ENCODE data around the gene PRKX. TPM values are rescaled to one million over a fixed set of nuclear protein-coding genes. Genes with fewer than 3 reads are reported as not detected.
"Not testable (repeated sequence)": the region's sequence is repeated elsewhere in the genome, so short reads cannot be mapped to it uniquely, and the experiment has no call there.

Gene PRKX
- total and polyA plus RNA-seq, 12 donors: 1.7 to 10.1 (median 2.8) TPM

- intact Hi-C loops (cut with DNase I): loop anchor here in 5 of 10 donors (10.0 kb wide), 2 partner anchors 522 to 762 kb away; no protein-coding TSS in a partner anchor
- no peaks in the 10 kb centered on the region for H3K4me1 ChIP-seq
- peaks cover 0 to 36% (median 0%) of the 10 kb centered on the region in 9 donors for H3K36me3 ChIP-seq
- H3K9me3 ChIP-seq: no peaks in the 10 kb centered on the region
- no peaks in the 10 kb centered on the region for H3K27me3 ChIP-seq
- H3K4me3 ChIP-seq: no peak overlapping the region
- TF ChIP-seq CTCF (IDR thresholded peaks at IDR 0.05): no peak
- 96% methylated on average over 4 of the region's 4 CpGs for WGBS, 2 donors
- DNase-seq (no peak), ATAC-seq (no peak)
- H3K27ac ChIP-seq: no peak overlapping the region
Observed at GRCh38 chrX:3636803-3637202, 76.6 kb downstream of the PRKX start.

GRCh38 chrX:3631196-3631595 is 82.3 kb downstream of the PRKX start:
- no peak for DNase-seq
- no peak for ATAC-seq
- Histone ChIP-seq H3K9me3 (no peaks in the 10 kb centered on the region), H3K4me3 (no peak overlapping the region), H3K4me1 (no peaks in the 10 kb centered on the region), H3K36me3 (peaks cover 0 to 53% (median 0%) of the 10 kb centered on the region in 9 donors), H3K27me3 (no peaks in the 10 kb centered on the region), H3K27ac (no peak overlapping the region)
- no peak for TF ChIP-seq CTCF (IDR thresholded peaks at IDR 0.05)
- 89 to 95% methylated on average over 3 of the region's 3 CpGs for WGBS, 2 donors
- intact Hi-C loops (cut with DNase I): loop anchor here in 5 of 10 donors (10.0 kb wide), 2 partner anchors 516 to 756 kb away; no protein-coding TSS in a partner anchor

GRCh38 chrX:3627594-3627993 is 85.9 kb downstream of the PRKX start:
- no peak for TF ChIP-seq CTCF (IDR thresholded peaks at IDR 0.05)
- no peak overlapping the region for H3K27ac ChIP-seq
- intact Hi-C loops (cut with DNase I): no loop called here

GRCh38 chrX:3621414-3621813 is 92.0 kb downstream of the PRKX start:
- intact Hi-C loops (cut with DNase I): no loop called here
- 80 to 86% methylated on average over 6 of the region's 6 CpGs for WGBS, 2 donors
- no peak overlapping the region for H3K27ac ChIP-seq
- DNase-seq (no peak), ATAC-seq (no peak)
- no peaks in the 10 kb centered on the region for H3K27me3 ChIP-seq
- H3K4me1 ChIP-seq: no peaks in the 10 kb centered on the region
- peaks cover 0 to 79% (median 0%) of the 10 kb centered on the region in 9 donors for H3K36me3 ChIP-seq
- no peak overlapping the region for H3K4me3 ChIP-seq
- H3K9me3 ChIP-seq: no peaks in the 10 kb centered on the region
- TF ChIP-seq CTCF (IDR thresholded peaks at IDR 0.05): no peak

More at GRCh38 chrX:3627594-3627993, 85.9 kb downstream of the PRKX start:
- Histone ChIP-seq H3K36me3 (peaks cover 0 to 59% (median 0%) of the 10 kb centered on the region in 9 donors), H3K27me3 (no peaks in the 10 kb centered on the region), H3K4me1 (no peaks in the 10 kb centered on the region), H3K4me3 (no peak overlapping the region), H3K9me3 (no peaks in the 10 kb centered on the region)
- ATAC-seq (no peak), DNase-seq (no peak)
- WGBS, 2 donors: 94 to 95% methylated on average over 7 of the region's 7 CpGs

- not testable (repeated sequence) for ATAC-seq, DNase-seq
- WGBS, 2 donors: 96% methylated on average over 5 of the region's 6 CpGs
Observed at GRCh38 chrX:3611744-3612143, 101.7 kb downstream of the PRKX start.

More at GRCh38 chrX:3611744-3612143, 101.7 kb downstream of the PRKX start:
- H3K4me1 ChIP-seq; intact Hi-C loops (cut with DNase I); H3K27ac ChIP-seq; H3K9me3 ChIP-seq; H3K27me3 ChIP-seq; H3K4me3 ChIP-seq: not testable (repeated sequence)
- H3K36me3 ChIP-seq: peaks cover 0 to 84% (median 0%) of the 10 kb centered on the region in 9 donors

All from heart right ventricle (tissue), 16 donors.